ENCODE measurements around the gene PREP. TPM values are rescaled to one million over a fixed set of nuclear protein-coding genes. Genes with fewer than 3 reads are reported as not detected.

The PREP gene
- total and polyA plus RNA-seq, 2 experiments from 2014 or later, result 27.2 to 30.3 TPM

DNA sequence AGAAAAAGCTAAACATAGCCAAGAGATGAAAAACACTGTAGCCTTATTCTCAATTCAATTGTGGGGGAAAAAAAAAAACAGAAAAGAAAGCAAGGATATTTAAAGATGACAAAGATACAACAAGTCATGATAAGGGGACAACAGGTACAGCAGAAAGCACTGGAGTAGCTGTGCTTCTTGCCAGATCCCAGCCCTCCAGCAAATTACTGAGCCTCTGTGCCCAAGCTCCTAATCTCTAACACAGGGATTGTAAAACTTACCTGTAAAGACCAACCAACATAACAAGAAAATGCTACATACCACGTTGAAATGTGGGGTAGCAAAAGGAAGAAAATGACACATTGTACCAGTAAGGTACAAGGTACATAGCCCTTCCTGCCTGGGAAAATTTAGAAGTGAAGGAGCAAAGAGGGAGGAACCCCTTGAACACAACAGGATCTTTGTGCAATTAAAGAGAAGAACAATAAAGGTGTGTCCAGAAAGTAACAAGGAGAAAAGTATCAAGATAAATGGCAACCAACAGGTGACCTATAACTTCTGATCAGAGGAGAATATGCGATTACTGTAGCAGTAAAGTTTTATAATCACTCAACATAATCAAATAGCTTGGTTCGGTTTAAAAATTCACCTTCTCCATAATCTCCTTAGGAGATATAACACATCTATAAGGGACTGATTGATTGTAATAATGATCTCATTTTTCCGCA, 30.6 kb downstream of the PREP start:
- no peak overlapping the region for H3K4me3 ChIP-seq
- H3K79me2 ChIP-seq, result peaks cover 12% of the 10 kb centered on the region
- H3K36me3 ChIP-seq (replicated peaks; ENCODE audit: insufficient read depth, low read depth), result no peaks in the 10 kb centered on the region
- H3K9me2 ChIP-seq (replicated peaks; ENCODE audit: insufficient read depth), result no peaks in the 10 kb centered on the region
- TF ChIP-seq, protein P1, sequence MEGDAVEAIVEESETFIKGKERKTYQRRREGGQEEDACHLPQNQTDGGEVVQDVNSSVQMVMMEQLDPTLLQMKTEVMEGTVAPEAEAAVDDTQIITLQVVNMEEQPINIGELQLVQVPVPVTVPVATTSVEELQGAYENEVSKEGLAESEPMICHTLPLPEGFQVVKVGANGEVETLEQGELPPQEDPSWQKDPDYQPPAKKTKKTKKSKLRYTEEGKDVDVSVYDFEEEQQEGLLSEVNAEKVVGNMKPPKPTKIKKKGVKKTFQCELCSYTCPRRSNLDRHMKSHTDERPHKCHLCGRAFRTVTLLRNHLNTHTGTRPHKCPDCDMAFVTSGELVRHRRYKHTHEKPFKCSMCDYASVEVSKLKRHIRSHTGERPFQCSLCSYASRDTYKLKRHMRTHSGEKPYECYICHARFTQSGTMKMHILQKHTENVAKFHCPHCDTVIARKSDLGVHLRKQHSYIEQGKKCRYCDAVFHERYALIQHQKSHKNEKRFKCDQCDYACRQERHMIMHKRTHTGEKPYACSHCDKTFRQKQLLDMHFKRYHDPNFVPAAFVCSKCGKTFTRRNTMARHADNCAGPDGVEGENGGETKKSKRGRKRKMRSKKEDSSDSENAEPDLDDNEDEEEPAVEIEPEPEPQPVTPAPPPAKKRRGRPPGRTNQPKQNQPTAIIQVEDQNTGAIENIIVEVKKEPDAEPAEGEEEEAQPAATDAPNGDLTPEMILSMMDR (IDR thresholded peaks at IDR 0.05; ENCODE audit: poor library complexity), result no peak
- TF ChIP-seq EZH2phosphoT487 (IDR thresholded peaks at IDR 0.05; ENCODE audit: low read depth, severe bottlenecking, unreplicated experiment) (no peak), EZH2 (IDR thresholded peaks at IDR 0.05; ENCODE audit: borderline replicate concordance) (no peak)
- WGBS (ENCODE audit: low lambda C conversion rate, missing lambda C conversion rate), result 68% methylated on average over 4 of the region's 4 CpGs
- no peaks in the 10 kb centered on the region for H4K20me1 ChIP-seq (ENCODE audit: insufficient read depth, poor library complexity, severe bottlenecking)
- no peaks in the 10 kb centered on the region for H3K27me3 ChIP-seq
- H3K27ac ChIP-seq, result peak overlapping the region; percentile 93
- no peak overlapping the region for H2AFZ ChIP-seq
- H3K4me1 ChIP-seq (ENCODE audit: insufficient read depth), result peaks cover 11% of the 10 kb centered on the region
- peak; percentile 29 for DNase-seq (ENCODE audit: low spot score)
- no peaks in the 10 kb centered on the region for H3K9me3 ChIP-seq (ENCODE audit: low read depth)
- H3K4me2 ChIP-seq, result no peak overlapping the region

DNA sequence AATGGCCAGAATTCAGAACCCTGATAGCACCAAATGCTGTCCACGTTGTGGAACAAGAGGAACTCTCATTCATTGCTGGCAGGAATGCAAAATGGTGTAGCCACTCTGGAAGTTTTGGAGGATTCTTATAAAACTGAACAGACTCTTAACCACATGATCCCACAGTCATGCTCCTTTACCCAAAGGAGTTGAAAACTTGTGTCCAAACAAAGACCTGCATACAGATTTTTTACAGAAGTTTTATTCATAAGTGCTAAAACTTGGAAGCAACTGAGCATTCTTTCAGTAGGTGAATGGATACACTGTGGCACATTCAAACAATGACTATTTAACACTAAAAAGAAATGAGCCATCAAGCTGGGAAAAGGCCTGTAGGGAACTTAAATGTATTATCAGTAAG, 32.5 kb downstream of the PREP start:
- no peaks in the 10 kb centered on the region for H3K36me3 ChIP-seq (replicated peaks; ENCODE audit: insufficient read depth, low read depth)
- no peaks in the 10 kb centered on the region for H3K9me2 ChIP-seq (replicated peaks; ENCODE audit: insufficient read depth)
- H3K9me3 ChIP-seq (ENCODE audit: low read depth), result no peaks in the 10 kb centered on the region
- H3K4me1 ChIP-seq (ENCODE audit: insufficient read depth), result peaks cover 11% of the 10 kb centered on the region
- peaks cover 4% of the 10 kb centered on the region for H3K79me2 ChIP-seq
- H3K4me3 ChIP-seq, result no peak overlapping the region
- no peaks in the 10 kb centered on the region for H4K20me1 ChIP-seq (ENCODE audit: insufficient read depth, poor library complexity, severe bottlenecking)
- H3K27ac ChIP-seq, result peak overlapping the region; percentile 40
- no peak for TF ChIP-seq EZH2 (IDR thresholded peaks at IDR 0.05; ENCODE audit: borderline replicate concordance)
- no peak for TF ChIP-seq EZH2phosphoT487 (IDR thresholded peaks at IDR 0.05; ENCODE audit: low read depth, severe bottlenecking, unreplicated experiment)
- TF ChIP-seq, protein P1 (IDR thresholded peaks at IDR 0.05; ENCODE audit: poor library complexity), result no peak
- H3K27me3 ChIP-seq, result no peaks in the 10 kb centered on the region
- WGBS (ENCODE audit: low lambda C conversion rate, missing lambda C conversion rate), result 100% methylated on average over 1 of the region's 1 CpG
- H2AFZ ChIP-seq, result no peak overlapping the region
- no peak for DNase-seq (ENCODE audit: low spot score)
- H3K4me2 ChIP-seq, result no peak overlapping the region

DNA sequence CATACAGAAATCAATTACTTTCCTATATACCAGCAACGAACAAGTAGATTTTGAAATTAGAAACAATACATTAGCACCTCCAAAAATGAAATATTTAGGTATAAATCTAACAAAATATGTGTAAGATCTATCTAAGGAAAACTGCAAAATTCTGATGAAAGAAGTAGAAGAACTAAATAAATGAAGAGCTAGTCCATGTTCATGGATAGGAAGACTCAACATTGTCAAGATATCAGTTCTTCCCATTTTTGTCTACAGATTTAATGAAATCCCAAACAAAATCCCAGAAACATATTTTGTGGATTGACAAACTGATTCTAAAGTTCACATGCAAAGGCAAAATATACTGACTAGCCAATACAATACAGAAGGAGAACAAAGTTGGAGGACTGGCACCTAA, 33.7 kb downstream of the PREP start:
- Histone ChIP-seq H3K27me3 (no peaks in the 10 kb centered on the region), H3K4me3 (no peak overlapping the region), H4K20me1 (ENCODE audit: insufficient read depth, poor library complexity, severe bottlenecking) (no peaks in the 10 kb centered on the region), H2AFZ (no peak overlapping the region), H3K36me3 (replicated peaks; ENCODE audit: insufficient read depth, low read depth) (no peaks in the 10 kb centered on the region), H3K9me2 (replicated peaks; ENCODE audit: insufficient read depth) (no peaks in the 10 kb centered on the region), H3K9me3 (ENCODE audit: low read depth) (no peaks in the 10 kb centered on the region), H3K79me2 (peaks cover 4% of the 10 kb centered on the region), H3K27ac (no peak overlapping the region), H3K4me1 (ENCODE audit: insufficient read depth) (peaks cover 8% of the 10 kb centered on the region), H3K4me2 (no peak overlapping the region)
- TF ChIP-seq, protein P1 (IDR thresholded peaks at IDR 0.05; ENCODE audit: poor library complexity), result no peak
- TF ChIP-seq EZH2 (IDR thresholded peaks at IDR 0.05; ENCODE audit: borderline replicate concordance), result no peak
- no peak for TF ChIP-seq EZH2phosphoT487 (IDR thresholded peaks at IDR 0.05; ENCODE audit: low read depth, severe bottlenecking, unreplicated experiment)
- WGBS (ENCODE audit: low lambda C conversion rate, missing lambda C conversion rate), result 97% methylated on average over 1 of the region's 1 CpG
- DNase-seq (ENCODE audit: low spot score), result no peak
